H1 (cell line): ENCODE data around the gene FXYD7. TPM values are rescaled to one million over a fixed set of nuclear protein-coding genes. Genes with fewer than 3 reads are reported as not detected.
A peak's percentile ranks its signal among the peaks of the same experiment; 100 is the strongest.

Experiments used
- CTCF ChIA-PET: fragments of 300-600 bp; sonication (Branson Sonifier 250); formaldehyde crosslinking; loops from one replicate; lab custom pipeline; 2021; ENCODE audit not compliant: partially characterized antibody; lab: Charles Lee
- POLR2A ChIA-PET: fragments of 300-600 bp; sonication (Branson Sonifier 250); formaldehyde crosslinking; loops from one replicate; lab custom pipeline; 2021; ENCODE audit warnings: inconsistent platforms; ENCODE audit not compliant: partially characterized antibody; lab: Charles Lee
- DNase-seq, 2 experiments: peaks; one replicate each; pipeline versions ENCODE4 v3.0.0 to v3.0.0-alpha.2; 2010 to 2022; ENCODE audit warnings: low spot score in 2 of 2, low read depth in 1 of 2, mixed read lengths in 1 of 2
- FAIRE-seq: peaks from 2 replicates; lab custom pipeline; 2011; peaks lifted over from hg19 to GRCh38; lab: Jason Lieb, UNC
- H2AFZ ChIP-seq: 2 replicates; pipeline ENCODE4 v1.8.1; 2012; ENCODE audit warnings: low read length, inconsistent platforms
- H2AK5ac ChIP-seq: 2 replicates; pipeline ENCODE4 v1.6.1; 2013; ENCODE audit warnings: low read depth, low read length
- H2BK120ac ChIP-seq: replicated peaks from 2 replicates; pipeline ENCODE3; 2013; ENCODE audit warnings: low read depth, low read length, inconsistent platforms
- H2BK12ac ChIP-seq: 2 replicates; pipeline ENCODE4 v1.6.1; 2013; ENCODE audit warnings: low read depth, low read length
- H2BK15ac ChIP-seq: 2 replicates; pipeline ENCODE4 v1.6.1; 2013; ENCODE audit warnings: low read length
- H2BK20ac ChIP-seq: 2 replicates; pipeline ENCODE4 v1.6.1; 2013; ENCODE audit warnings: low read length
- H2BK5ac ChIP-seq: 2 replicates; pipeline ENCODE4 v1.6.1; 2013; ENCODE audit warnings: low read depth, low read length
- H3K14ac ChIP-seq: 2 replicates; pipeline ENCODE4 v1.6.1; 2013; ENCODE audit warnings: inconsistent platforms; ENCODE audit not compliant: insufficient read length
- H3K18ac ChIP-seq: 2 replicates; pipeline ENCODE4 v1.6.1; 2013; ENCODE audit warnings: low read length; ENCODE audit errors: extremely low read depth
- H3K23ac ChIP-seq: 2 replicates; pipeline ENCODE4 v1.6.1; 2013; ENCODE audit warnings: inconsistent platforms; ENCODE audit not compliant: insufficient read length
- H3K23me2 ChIP-seq: 2 replicates; pipeline ENCODE4 v1.6.1; 2013; ENCODE audit warnings: low read depth, low read length
- H3K27ac ChIP-seq: 2 replicates; pipeline ENCODE4 v1.6.1; 2011; ENCODE audit warnings: low read depth, low read length, inconsistent platforms
- H3K27me3 ChIP-seq, 4 experiments: replicated peaks in 1 of 4; 1 replicate in 1 of 4; 2 replicates in 3 of 4; pipeline versions ENCODE4 v1.6.1 to v1.8.1; 2011 to 2013; ENCODE audit warnings: low read length in 3 of 4, mild to moderate bottlenecking in 3 of 4, inconsistent platforms in 2 of 4, mixed read lengths in 2 of 4, moderate library complexity in 1 of 4; ENCODE audit not compliant: control insufficient read depth in 3 of 4, insufficient read depth in 3 of 4; ENCODE audit errors: extremely low read depth in 1 of 4
- H3K36me3 ChIP-seq, 4 experiments: 2 replicates each; pipeline versions ENCODE4 v1.6.1 to v1.8.1; 2011 to 2013; ENCODE audit warnings: mild to moderate bottlenecking in 4 of 4, low read length in 3 of 4, moderate library complexity in 2 of 4, control low read depth in 1 of 4, inconsistent platforms in 1 of 4; ENCODE audit not compliant: insufficient read depth in 4 of 4, control insufficient read depth in 2 of 4
- H3K4ac ChIP-seq: replicated peaks from 2 replicates; pipeline ENCODE3; 2013; ENCODE audit warnings: low read length, low read depth, mixed read lengths, inconsistent platforms; ENCODE audit not compliant: insufficient read length
- H3K4me1 ChIP-seq, 4 experiments: replicated peaks in 1 of 4; 1 replicate in 1 of 4; 2 replicates in 3 of 4; pipeline versions ENCODE4 v1.6.1 to v1.8.1; 2011 to 2013; ENCODE audit warnings: low read length in 3 of 4, inconsistent platforms in 2 of 4, mixed read lengths in 1 of 4; ENCODE audit not compliant: insufficient read depth in 4 of 4, control insufficient read depth in 3 of 4
- H3K4me2 ChIP-seq, 2 experiments: 2 replicates each; pipeline versions ENCODE4 v1.6.1 to v1.8.1; 2011 to 2013; ENCODE audit warnings: low read depth in 2 of 2, low read length in 2 of 2, control low read depth in 1 of 2, inconsistent platforms in 1 of 2, mild to moderate bottlenecking in 1 of 2; ENCODE audit not compliant: insufficient read depth in 1 of 2
- H3K4me3 ChIP-seq, 4 experiments: fragments of 200-600, 300-600 bp in 1 of 4; sonication (generic), shearing (Covaris generic), sonication (Bioruptor Twin) in 1 of 4; 2 replicates each; pipeline versions ENCODE4 v1.5.1 to v1.8.1; 2011 to 2016; ENCODE audit warnings: low read length in 4 of 4, low read depth in 3 of 4, control low read depth in 2 of 4, inconsistent platforms in 2 of 4, mild to moderate bottlenecking in 2 of 4, mixed read lengths in 1 of 4, moderate library complexity in 1 of 4; ENCODE audit not compliant: insufficient read depth in 2 of 4; ENCODE audit errors: extremely low read depth in 1 of 4
- H3K56ac ChIP-seq: replicated peaks from 2 replicates; pipeline ENCODE3; 2013; ENCODE audit warnings: low read depth, mild to moderate bottlenecking, mixed read lengths, low read length, inconsistent platforms; ENCODE audit not compliant: insufficient read length
- H3K79me1 ChIP-seq: 2 replicates; pipeline ENCODE4 v1.6.1; 2013; ENCODE audit warnings: low read depth, low read length, control low read depth
- H3K79me2 ChIP-seq, 2 experiments: 2 replicates each; pipeline versions ENCODE4 v1.6.1 to v1.8.1; 2012 to 2013; ENCODE audit warnings: low read length in 2 of 2, mild to moderate bottlenecking in 2 of 2, inconsistent platforms in 1 of 2; ENCODE audit not compliant: insufficient read depth in 2 of 2, control insufficient read depth in 1 of 2
- H3K9ac ChIP-seq, 4 experiments: replicated peaks in 1 of 4; 1 replicate in 1 of 4; 2 replicates in 3 of 4; pipeline versions ENCODE4 v1.6.1 to v1.8.1; 2011 to 2013; ENCODE audit warnings: low read depth in 3 of 4, low read length in 3 of 4, control low read depth in 2 of 4, mild to moderate bottlenecking in 2 of 4, moderate library complexity in 2 of 4, inconsistent platforms in 1 of 4; ENCODE audit errors: extremely low read depth in 1 of 4
- H3K9me3 ChIP-seq, 2 experiments: 2 replicates each; pipeline versions ENCODE4 v1.6.1 to v1.8.1; 2012 to 2013; ENCODE audit warnings: mild to moderate bottlenecking in 2 of 2, moderate library complexity in 2 of 2, control low read depth in 1 of 2, inconsistent platforms in 1 of 2, low read depth in 1 of 2, low read length in 1 of 2, mixed read lengths in 1 of 2; ENCODE audit not compliant: insufficient read depth in 2 of 2
- H4K20me1 ChIP-seq, 2 experiments: replicated peaks in 1 of 2; 2 replicates each; pipeline versions ENCODE3 to v1.8.1; 2011 to 2013; ENCODE audit warnings: inconsistent platforms in 2 of 2, low read length in 2 of 2, mild to moderate bottlenecking in 1 of 2; ENCODE audit not compliant: insufficient read depth in 2 of 2, control insufficient read depth in 1 of 2
- H4K5ac ChIP-seq: 2 replicates; pipeline ENCODE4 v1.6.1; 2013; ENCODE audit warnings: low read length, low read depth, mixed read lengths, inconsistent platforms; ENCODE audit not compliant: insufficient read length
- H4K8ac ChIP-seq: 2 replicates; pipeline ENCODE4 v1.8.0; 2013; ENCODE audit warnings: mild to moderate bottlenecking, moderate library complexity, low read length, inconsistent platforms; ENCODE audit not compliant: insufficient read depth; ENCODE audit errors: extremely low read depth
- H4K91ac ChIP-seq: replicated peaks from 2 replicates; pipeline ENCODE3; 2013; ENCODE audit warnings: low read length, mixed read lengths, inconsistent platforms; ENCODE audit not compliant: insufficient read length
- SP2 ChIP-seq: IDR thresholded peaks from 2 replicates; pipeline ENCODE4 v1.6.1; 2012; ENCODE audit warnings: mild to moderate bottlenecking, low read length, inconsistent platforms
- WGBS, 2 experiments: shearing (Covaris generic) in 1 of 2; methylation state at CpG; one replicate each; pipeline versions ENCODE4 v1.1.6 to v1.1.7; 2013 to 2015; ENCODE audit warnings: low lambda C conversion rate in 2 of 2, mixed read lengths in 2 of 2, inconsistent platforms in 1 of 2, low coverage in 1 of 2, missing lambda C conversion rate in 1 of 2; ENCODE audit not compliant: insufficient replicate concordance in 2 of 2, insufficient coverage in 1 of 2, insufficient read length in 1 of 2; ENCODE audit errors: extremely low coverage in 1 of 2, missing lambda C conversion rate in 1 of 2; 5-methylcytosine and 5-hydroxymethylcytosine counted together
- polyA plus RNA-seq, 7 experiments: library from polyadenylated mRNA; depleted of rRNA in 3 of 7; stranded (reverse) in 5 of 7; unstranded in 2 of 7; fragments of >200 nt in 5 of 7; fragments of 200-250 nt in 2 of 7; gene quantifications; 1 replicate in 5 of 7; 2 replicates in 1 of 7; 4 replicates in 1 of 7; pipeline versions ENCODE4 v1.2.1 to v1.2.3, GENCODE V29; 2011 to 2013; ENCODE audit warnings: missing spikeins in 2 of 7, mixed read lengths in 2 of 7
- total RNA-seq: library from RNA; stranded (reverse); fragmentation: NEBNext Ultra II Directional; extraction: Animal tissue kit (Norgen Biotek cat#: 25700); gene quantifications from 2 replicates; pipeline ENCODE4 v1.2.1, GENCODE V29; 2021

Gene FXYD7
- total and polyA plus RNA-seq, 2 of the 8 experiments (the other 6 are each of a cell fraction or from before 2014, with no cell fraction given), result 12.1 to 14.3 TPM

GRCh38 chr19:35155441-35155840, 12.4 kb downstream of the FXYD7 start:
- H3K36me3 ChIP-seq, result peaks cover 2 to 25% (median 10%) of the 10 kb centered on the region in 4 experiments; a peak in 6 of 8 replicates
- H3K79me1 ChIP-seq, result peaks cover 6% of the 10 kb centered on the region
- no peak overlapping the region for H2BK12ac ChIP-seq
- no peak overlapping the region for H2BK120ac ChIP-seq
- H3K9ac ChIP-seq, result peak overlapping the region in 1 of 4 experiments; percentile 27; a peak in 2 of 7 replicates
- H3K23ac ChIP-seq, result no peak overlapping the region
- CTCF ChIA-PET, result interaction anchor here (1.8 to 4.3 kb wide), 4 partner anchors 10 to 56 kb away, joined by 4 to 60 read pairs (median 10); partner anchors contain the start of gene FXYD7
- H2AK5ac ChIP-seq, result no peak overlapping the region
- no peak overlapping the region for H2BK15ac ChIP-seq
- no peak overlapping the region for H4K91ac ChIP-seq
- H2BK5ac ChIP-seq, result no peak overlapping the region
- no peak overlapping the region for H3K14ac ChIP-seq
- H3K4me1 ChIP-seq, result peaks cover 4 to 26% (median 19%) of the 10 kb centered on the region in 4 experiments
- no peaks in the 10 kb centered on the region for H3K9me3 ChIP-seq
- H4K20me1 ChIP-seq, result peaks cover 1 to 5% of the 10 kb centered on the region in 2 experiments
- peak overlapping the region; percentile 82 to 91 for H3K4me2 ChIP-seq
- H3K27me3 ChIP-seq, result peaks cover 0 to 5% (median 3%) of the 10 kb centered on the region in 4 experiments; a peak in 3 of 7 replicates
- no peak overlapping the region for H4K5ac ChIP-seq
- peak overlapping the region; percentile 95 for H3K18ac ChIP-seq
- POLR2A ChIA-PET, result interaction anchor here (1.2 to 5.6 kb wide), 6 partner anchors 11 to 88 kb away, joined by 3 to 67 read pairs (median 7); partner anchors contain the start of gene FXYD7
- H3K4me3 ChIP-seq, result peak overlapping the region; percentile 68 to 80 (median 74)
- H2BK20ac ChIP-seq, result no peak overlapping the region
- H3K4ac ChIP-seq, result no peak overlapping the region
- no peak overlapping the region for H3K56ac ChIP-seq
- no peak overlapping the region for H2AFZ ChIP-seq
- peaks cover 0 to 11% of the 10 kb centered on the region in 2 experiments; a peak in 1 of 4 replicates for H3K79me2 ChIP-seq
- 0 out of 2 replicates have a peak overlapping the region, but pooled peaks have one; percentile 21 for H3K27ac ChIP-seq
- H3K23me2 ChIP-seq, result peaks cover 9% of the 10 kb centered on the region; the same call in 1 of the 2 replicates
- DNase-seq (no peak), FAIRE-seq (no peak)
- WGBS, 2 experiments, result 39% methylated on average over 16 of the region's 17 CpGs; no CpG with 5 or more reads in 1 of the 2 experiments
- no peak overlapping the region for H4K8ac ChIP-seq
- TF ChIP-seq SP2, result no peak
